ENCODE results near the gene GAS6.

GRCh38 chr13:113775451-113776145 is 88.3 kb downstream of the GAS6 start:
- no peak for TF ChIP-seq EZH2 (optimal IDR thresholded peaks at IDR 0.05; ENCODE audit: low read depth, low read length)
- TF ChIP-seq, protein P1, sequence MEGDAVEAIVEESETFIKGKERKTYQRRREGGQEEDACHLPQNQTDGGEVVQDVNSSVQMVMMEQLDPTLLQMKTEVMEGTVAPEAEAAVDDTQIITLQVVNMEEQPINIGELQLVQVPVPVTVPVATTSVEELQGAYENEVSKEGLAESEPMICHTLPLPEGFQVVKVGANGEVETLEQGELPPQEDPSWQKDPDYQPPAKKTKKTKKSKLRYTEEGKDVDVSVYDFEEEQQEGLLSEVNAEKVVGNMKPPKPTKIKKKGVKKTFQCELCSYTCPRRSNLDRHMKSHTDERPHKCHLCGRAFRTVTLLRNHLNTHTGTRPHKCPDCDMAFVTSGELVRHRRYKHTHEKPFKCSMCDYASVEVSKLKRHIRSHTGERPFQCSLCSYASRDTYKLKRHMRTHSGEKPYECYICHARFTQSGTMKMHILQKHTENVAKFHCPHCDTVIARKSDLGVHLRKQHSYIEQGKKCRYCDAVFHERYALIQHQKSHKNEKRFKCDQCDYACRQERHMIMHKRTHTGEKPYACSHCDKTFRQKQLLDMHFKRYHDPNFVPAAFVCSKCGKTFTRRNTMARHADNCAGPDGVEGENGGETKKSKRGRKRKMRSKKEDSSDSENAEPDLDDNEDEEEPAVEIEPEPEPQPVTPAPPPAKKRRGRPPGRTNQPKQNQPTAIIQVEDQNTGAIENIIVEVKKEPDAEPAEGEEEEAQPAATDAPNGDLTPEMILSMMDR (IDR thresholded peaks at IDR 0.05; ENCODE audit: low read length), result no peak
